HG03196 (cell line): ENCODE measurements around the gene OLFM1.

Experiments used
- ATAC-seq: cut with Tn5 transposase; IDR thresholded peaks from one replicate; pipeline ENCODE4 v1.9.1; 2021; ENCODE audit not compliant: unreplicated experiment

OLFM1 gene

DNA sequence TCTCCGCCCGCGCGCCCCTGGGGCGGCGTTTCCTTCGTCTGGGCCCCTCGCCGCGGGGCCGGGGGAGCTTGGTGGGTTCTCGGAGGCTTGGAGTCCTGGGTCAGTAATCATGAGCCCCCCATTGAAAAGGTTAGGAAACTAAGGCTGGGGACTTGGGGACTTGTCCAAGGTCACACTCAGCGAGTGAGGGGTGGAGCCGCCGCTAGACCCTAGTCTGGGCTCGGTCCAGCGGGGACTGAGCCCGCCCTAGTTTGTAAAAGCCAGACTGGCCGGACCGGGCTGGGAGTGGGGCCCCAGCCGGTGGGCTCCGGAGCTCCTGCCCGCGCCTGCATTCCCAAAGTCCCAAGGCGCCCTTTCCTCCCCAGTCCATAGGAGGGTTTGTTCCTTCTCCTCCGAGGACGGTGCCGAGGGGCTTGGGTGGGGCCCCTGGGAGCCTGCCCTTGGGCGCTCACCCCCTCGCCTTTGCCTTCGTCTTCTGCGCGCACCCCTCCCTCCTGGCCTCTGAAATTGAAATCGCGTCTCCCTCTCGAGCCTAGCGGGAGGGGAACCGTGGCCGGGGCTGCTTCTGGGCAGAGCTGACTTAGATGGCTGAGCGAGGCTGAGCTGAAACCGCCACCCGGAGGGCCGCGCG is 995 bp downstream of the OLFM1 start:
- ATAC-seq, result no peak

DNA sequence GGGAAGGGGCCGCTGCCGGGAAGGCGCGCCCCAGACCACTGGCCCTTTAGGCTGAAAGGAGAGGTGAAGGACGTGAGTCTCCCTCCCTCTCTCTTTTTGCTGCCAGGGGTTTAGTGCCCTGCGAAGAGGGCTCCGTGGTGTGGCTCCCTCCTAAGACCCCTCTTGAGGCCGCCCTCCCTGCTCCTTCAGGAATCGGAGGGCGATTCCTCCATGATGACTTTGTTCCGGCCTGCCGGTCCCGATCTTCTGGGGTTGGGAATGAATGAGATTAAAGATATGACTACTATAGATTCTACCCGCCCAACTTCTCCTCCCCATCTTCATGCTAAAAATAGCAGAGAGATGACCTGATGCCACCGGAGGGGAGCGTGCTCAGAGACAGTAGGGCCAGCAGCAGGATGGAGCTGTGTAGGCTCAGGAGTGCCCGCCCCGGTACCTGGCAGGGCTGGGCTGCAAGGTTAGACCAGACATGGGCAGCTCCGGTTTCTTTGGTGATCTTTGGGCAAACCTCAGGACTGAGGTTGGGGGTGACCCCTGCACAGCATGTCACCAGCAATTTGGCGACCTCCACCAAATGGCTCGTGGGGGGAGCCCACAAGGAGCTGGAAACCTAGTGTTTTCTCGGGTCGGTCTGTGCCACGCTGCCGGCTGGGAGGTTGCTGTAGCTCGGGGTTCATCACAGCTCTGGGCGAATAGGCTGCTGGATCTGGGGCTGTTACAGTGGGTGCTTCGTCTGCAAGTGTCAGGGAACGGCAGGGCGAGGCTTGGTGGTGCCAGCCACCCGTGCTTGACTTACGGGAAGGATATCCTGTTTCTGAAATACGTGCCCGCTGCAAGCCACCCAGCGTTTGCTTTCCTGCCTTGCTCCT is 1.7 kb downstream of the OLFM1 start:
- no peak for ATAC-seq

DNA sequence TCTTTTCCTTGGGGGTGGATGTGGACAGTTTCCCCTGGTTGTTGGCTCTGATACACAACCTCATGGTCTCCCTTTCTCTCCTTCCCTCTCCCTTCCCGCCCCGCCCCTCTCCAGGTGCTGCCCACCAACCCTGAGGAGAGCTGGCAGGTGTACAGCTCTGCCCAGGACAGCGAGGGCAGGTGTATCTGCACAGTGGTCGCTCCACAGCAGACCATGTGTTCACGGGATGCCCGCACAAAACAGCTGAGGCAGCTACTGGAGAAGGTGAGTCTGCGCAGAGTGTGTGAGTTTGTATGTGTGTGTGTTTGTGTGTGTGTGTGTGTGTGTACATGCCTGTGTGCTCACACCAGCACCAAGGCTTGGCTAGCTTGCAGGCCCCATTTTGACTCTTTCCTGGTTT is 2.6 kb downstream of the OLFM1 start:
- no peak for ATAC-seq

DNA sequence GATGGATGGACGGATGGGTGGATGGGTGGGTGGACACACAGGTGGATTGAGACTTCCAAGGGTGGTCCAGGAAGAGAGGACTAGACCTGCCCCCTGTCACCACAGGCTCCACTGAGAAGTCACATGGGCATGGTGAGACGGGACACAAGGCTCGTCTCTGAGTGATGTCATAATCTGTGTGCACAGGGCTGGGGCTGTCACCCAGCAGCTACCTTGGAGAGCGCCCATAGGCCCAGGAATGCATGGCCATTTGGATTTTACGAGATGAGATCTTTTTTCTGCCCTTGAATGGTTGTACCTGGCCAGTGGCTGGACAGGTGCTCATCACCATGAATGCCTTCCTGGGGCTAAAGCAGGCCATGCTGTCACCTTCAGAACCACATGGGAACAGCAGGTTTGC is 3.1 kb downstream of the OLFM1 start:
- no peak for ATAC-seq

DNA sequence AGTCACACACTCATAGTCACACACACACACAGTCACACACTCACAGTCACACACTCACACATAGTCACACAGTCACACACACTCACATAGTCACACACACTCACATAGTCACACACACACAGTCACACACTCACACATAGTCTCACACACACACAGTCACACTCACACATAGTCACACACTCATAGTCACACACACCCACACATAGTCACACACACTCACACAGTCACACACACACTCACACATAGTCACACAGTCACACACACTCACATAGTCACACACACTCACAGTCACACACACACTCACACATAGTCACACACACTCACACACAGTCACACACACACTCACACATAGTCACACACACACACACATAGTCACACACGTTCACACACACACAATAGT is 4.1 kb downstream of the OLFM1 start:
- ATAC-seq, result no peak

DNA sequence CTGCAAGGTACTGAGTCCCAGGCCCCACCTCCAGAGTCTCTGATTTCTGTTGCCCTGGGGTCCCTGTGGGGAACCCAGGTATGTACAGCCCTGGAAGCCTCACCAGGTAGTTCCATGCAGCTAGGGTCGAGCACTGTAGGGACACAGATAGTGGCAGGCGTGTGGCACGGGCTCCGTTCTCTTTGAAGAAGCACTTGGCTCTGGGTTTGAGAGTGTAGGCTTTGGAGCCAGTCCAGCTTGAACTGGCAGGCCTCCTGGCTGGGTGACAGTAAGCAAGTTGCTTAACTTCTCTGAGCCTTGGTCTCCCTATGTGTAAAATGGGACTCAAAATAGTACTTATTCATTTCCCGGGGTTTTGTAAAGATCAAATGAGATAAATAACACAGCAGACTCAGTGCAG is 5.6 kb downstream of the OLFM1 start:
- no peak for ATAC-seq

DNA sequence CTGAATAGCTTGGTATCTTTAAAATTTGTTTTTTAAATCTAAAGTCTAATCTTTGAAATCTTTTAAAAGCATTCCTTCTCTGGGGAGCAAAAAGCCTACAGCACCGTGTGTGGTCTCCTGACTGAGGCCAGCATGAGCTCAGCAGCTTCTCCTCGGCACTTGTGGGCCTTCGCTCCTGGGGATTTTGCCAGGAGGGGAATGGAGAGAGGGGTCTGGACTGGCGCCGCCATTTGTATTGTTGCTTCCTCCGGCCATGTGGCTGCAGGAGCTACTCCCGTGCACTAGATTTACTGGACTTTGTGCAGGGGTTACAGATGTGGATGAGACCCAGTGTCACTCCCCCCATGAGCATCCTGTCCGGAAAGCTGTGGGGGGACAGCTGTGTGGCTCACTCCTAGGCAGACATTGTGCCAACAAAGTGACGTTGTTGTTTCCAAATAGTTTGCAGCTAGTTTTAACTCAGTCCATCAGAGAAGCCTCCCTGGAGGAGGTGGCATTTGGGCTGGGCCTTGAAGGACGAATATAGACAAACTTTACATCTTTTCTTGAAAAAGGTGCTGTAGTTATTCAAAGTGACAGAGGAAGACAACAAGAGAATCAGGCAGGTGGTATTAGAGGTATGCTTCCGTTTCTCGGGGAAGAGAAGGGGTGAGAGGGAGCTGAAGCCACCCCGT is 6.6 kb downstream of the OLFM1 start:
- ATAC-seq, result no peak

DNA sequence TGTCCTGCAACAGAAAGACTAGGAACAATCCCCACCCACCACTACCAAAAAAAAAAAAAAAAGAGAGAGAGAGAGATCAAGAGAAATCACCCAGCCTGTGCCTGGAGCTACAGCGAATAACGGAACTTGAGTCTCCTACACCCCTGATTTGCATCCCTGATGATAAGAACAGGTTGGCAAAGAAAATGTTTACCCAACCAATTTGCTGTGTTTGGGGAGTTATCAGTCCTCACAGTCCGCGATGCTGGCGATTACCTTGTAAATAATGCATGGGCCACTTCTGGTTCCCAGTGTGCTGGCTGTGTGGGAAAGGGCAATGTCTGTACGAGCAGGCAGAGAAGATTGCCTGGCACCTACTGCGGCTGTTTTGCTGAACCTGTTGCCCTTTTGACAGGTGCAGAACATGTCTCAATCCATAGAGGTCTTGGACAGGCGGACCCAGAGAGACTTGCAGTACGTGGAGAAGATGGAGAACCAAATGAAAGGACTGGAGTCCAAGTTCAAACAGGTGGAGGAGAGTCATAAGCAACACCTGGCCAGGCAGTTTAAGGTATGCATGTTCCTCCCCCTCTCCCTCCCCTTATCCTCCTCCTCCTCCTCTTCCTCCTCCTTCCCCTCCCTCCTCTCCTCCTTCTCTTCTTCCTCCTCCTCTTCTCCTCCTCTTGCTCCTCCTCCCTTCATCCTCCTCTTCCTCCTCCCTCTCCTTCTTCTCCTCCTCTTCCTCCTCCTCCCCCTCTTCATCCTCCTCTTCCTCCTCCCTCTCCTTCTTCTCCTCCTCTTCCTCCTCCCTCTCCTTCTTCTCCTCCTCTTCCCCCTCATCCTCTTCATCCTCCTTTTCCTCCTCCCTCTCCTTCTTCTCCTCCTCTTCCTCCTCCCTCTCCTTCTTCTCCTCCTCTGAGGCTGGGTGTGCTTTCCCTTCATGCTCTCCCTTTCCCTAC is 8.3 kb downstream of the OLFM1 start:
- ATAC-seq, result no peak

DNA sequence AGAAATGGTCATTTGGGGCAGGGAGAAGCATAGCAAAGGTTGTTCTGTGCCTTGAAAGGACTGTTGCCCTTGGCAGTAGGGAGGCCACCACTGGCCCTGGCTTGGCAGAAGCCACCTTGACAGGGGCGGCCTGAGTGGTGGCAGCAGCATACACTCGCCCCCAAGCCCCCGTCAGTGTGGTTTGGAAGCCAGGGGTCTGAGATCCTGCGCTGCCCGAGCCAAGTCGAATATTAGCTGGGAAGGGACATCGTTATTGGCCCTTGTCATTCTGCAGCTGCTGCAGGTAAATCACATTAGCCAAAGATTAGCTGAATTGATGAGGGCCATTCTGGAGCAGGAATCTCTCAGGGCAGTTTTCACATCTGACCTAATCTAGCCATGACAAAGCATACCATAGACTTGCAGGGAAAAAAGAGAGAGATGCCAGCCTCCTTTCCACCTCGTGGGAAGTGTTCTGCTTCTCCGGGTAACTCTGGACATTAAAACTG is 9.0 kb downstream of the OLFM1 start:
- no peak for ATAC-seq

DNA sequence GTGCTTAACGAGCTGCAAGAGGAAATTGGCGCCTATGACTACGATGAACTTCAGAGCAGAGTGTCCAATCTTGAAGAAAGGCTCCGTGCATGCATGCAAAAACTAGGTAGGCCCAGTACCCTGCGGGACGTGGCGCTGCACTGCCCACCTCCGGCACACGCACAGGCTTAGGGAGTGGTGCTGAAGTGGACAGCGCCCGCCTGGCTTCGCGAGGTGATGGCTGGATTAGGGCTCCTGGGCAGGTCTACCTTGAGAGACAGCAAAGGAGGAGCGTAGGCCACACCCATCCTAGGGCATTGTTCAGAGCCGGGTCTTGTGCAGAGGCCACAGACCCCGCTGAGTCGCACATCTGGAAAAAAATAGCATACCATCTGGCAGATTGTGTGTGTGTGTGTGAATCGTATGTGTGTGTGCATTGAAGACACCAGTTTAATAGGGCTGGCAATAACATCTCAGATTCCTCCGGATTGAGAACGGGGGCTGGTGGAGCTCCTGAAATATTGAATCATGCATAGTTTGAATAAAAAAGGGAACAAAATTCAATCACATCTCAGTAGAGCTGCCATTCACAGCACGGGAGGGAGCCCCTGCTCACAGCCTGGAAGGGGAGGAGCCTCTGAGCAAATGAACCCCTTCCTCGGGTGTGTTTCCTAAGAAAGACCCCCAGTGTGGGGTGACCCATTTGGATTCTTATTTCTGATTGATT is 11.1 kb downstream of the OLFM1 start:
- no peak for ATAC-seq

DNA sequence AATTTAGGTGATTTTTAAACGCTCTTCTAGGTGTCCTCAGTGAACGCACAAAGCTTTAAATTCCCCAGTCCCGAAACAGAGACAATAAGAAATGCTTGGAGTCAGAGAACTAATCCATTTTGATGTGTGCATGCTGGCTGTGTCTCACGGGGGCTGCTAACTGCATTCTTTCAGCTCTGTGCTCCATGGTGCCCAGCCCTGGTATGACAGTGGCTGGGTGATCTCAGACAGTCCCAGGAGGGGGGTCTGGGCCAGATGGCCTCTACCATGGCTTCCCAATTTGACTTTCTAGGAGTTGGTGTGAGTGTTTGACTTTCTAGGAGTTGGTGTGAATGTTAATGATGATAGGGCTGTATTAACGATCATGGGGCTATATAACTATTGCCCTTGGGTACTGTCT is 12.1 kb downstream of the OLFM1 start:
- ATAC-seq, result no peak

DNA sequence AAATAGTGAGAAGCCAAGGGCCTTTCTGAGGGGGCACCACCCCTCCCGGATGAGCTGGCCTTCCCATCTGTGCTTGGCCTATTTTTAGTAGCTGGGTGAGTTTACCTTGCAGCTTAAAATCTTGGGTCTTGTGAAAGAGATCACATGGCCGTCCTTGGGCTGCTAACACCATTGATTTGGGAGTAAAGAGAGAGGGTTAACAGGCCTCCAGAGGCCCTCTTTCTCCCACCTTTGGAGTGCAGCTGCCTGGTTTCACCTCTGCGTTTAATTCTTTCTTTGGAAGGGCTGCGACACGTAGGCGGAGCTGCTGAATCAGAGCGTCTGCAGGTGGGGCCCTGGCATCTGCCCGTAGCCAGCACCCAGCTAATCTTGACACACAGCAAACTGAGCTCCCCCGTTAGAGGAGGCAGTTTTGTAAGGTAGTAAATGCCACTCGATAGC is 12.8 kb downstream of the OLFM1 start:
- no peak for ATAC-seq

DNA sequence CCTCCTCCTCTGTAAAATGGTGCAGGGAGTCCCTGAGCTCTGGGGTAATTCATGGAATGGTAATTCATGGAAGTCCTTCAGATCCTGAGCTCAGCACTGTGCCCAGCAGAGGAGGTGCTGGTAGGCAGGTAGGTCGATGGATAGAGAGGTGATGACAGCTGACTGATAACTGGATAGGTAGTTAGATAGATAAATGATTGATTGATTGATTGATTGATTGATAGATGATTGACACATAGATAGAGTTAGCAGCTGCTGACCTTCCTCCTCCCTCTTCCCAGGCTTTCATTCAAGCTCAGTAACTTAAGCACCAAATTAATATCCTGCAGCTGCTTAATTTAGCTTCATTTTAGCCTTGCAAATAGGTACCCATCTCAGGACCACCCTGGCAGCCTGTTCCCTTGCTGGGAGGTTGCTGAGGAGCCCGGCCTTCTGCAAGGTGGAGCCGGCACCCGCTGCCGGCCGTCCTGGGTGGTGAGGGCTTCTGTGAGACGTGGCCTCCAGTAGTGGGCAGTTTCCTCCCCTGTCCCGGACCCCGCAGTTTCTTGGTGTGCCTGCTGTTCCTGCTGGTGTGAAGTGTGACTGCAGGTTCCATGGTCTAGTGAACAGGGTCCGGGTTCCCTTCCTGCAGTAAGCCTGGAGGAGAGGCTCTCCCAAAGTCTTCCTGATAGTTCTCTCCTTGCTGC is 13.4 kb downstream of the OLFM1 start:
- ATAC-seq, result no peak

DNA sequence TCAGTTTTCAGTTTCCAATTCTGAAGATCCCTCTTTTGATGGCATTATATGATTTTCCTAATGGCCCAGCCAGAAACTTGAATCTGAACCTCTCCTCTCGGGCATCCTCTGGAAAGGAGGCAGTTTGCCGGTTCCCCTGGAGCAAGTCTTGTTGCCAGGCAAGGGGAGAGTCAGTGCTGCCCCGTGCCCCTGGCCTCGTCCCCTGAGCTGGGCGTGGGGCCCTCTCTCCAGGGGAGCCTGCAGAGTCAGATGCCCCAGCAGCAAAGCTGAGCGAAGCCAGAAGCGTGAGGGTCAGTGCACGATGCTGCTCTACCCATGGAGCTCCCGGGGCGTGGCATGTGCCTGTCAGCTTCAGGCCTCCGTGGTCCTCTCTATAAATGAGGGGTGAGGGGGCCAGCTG is 14.0 kb downstream of the OLFM1 start:
- no peak for ATAC-seq

DNA sequence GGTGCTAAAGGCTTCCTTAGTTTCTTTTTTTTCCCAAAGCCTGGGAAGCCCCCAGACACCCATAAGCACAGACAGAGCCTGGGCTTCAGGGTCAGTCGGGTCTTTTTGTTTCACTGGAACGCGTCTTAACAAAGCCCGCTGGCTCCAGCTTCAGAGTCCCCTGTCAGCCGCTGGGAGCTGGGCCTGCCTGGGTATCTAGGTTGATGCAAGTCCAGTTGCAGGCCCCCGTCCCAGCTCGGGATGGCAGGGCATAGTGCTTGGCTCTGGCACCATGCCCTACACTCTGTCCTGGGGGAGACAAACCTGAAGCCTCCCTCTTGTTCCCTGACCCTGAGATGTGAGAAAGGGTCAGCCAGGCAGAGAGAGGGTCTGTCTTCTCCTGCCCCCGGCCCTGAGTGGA is 14.5 kb downstream of the OLFM1 start:
- no peak for ATAC-seq

DNA sequence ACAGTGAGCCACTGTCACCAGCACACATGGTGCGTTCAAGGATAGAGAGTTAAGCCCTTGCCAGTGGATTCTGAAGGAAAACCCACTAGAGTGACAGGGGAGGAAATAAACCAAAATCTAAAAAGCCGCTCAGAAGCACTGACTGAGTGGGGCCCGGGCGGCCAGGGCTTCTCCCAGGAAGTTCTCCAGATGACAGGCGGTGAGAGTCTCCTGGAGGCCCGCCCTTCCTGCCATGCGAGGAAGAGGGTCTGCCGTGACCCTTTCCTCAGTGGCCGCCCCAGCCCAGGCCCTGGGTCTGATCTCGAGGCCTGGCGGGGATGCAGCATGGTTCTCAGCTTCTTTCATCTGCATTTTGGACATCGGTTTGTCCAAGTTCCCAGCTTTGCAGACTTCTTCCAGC is 14.9 kb downstream of the OLFM1 start:
- no peak for ATAC-seq

DNA sequence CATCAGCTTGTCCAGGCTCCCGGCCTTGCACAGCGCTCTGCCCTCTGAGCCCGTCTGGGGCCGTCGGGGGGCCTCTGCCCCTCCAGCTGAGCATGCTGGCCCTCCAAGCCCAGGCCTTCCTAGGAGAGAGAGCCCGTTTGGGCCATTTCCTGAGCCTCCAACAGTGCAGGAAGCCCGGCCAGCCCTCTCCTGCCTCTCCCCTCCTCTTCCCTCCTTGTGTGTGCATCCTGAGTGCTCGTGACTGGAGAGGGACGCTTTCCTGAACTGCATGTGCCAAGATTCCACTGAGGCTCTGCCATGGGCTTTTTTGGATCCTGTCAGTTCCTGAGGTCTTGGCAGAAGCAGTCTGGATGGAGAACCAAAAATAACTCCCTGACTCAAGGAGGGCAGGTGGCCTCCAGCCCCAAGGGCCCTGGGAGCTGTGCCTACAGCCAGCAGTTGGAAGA is 15.6 kb downstream of the OLFM1 start:
- no peak for ATAC-seq

DNA sequence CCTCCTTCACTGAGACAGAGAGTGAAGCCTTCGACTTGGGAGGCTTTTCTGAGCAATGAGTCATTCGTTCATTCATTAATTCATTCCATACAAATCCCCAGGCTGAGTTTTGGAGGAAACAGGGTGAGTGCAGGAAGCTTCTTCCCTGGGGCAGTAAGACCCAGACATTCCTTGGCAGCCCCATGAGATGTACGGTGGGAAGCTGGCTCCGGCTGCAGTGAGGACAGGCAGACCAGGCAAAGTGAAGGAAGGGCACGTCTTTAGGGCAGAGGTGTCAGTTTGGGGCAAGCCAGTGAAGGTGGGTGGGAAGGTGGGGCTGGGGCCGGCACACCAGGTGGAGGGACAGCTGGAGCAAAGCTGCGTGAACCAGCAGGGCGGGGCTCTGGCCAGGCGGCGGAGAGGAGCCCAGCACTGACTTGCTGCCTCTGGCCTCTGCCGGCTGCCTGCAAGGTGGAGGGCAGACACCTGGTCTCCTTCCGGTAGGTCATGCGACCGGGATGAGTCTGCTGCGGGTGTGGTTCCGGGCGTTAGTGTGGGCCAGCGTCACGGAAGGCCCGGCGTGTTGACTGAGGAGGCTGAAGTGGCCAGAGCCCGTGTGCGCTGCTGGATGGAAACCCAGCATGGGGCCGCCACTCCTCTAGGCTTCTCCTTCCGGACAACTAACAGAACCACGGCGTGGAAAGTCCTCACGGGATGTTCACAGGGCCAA is 16.6 kb downstream of the OLFM1 start:
- ATAC-seq, result no peak

DNA sequence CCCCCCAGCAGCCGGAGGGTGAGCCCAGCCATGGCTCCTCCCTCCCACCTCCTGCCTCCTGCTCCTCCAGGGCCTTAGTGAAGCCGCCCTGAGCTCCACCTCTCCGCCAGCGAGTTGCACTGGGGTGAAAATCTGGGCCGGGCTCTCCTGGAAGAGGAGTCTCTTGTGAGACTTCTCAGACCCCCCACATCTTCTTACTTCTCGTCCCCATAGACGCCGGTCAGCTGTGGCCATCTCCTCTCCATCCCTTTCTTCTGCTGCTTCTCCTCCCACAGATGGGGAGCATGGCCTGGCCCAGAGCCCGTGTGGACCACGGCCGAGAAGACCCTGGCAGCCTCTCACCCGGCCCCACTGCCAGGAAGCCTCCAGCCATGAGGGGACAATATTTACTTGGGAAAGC is 17.3 kb downstream of the OLFM1 start:
- ATAC-seq, result no peak
